NCI-H128 (cell line): Measurements from ENCODE around the gene TIGD2.

Experiments
- DNase-seq: peaks from one replicate; lab custom pipeline; 2025; ENCODE audit not compliant: unreplicated experiment; lab: John Stamatoyannopoulos, UW

TIGD2 gene

DNA sequence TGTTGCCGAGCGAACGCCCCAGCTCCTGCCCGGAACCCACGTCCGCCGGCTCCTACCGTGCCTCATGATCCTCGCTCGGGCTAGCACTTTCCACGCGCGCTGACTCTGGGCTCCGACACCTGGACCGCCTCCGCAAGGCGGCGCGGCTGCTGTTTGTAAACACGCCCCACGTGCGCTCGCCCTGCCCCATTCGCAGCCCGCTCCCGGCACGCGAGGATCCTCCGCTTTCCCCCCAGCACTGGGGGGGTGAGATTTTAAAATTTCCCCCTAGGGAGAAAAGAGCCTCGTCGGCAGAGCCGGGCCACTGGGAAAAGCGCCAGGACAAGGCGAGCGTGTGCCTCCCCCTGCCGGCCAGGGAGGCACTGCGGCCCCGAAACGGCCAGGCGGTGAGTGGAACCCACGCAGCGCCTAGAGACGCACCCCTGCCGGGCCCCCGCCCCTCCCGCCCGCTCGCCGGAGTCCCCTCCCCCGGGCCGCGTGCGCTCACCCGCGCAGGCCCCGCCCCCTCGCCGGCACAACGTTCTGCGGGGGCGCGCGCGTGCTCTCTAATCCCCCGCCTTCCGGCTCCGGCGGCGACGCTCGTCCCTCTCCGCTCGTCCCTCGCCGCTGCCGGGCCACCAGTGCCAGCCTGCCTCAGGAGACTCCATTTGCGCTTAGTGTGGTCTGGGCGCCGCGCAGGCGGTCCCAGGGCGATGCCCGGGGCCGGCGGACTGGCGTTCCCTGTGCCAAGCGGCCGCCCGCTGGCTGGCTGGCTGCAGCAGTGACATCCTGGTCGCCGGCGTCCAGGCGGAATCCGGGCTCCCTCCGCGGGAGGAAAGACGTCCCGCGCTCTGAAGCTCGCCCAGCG, at the start of gene TIGD2:
Gene TIGD2 (plus strand): TSS at position 548 of the 847 bp plus-strand sequence. CDS start 1,442 bp downstream, outside the sequence.
- DNase-seq = peak; percentile 81

DNA sequence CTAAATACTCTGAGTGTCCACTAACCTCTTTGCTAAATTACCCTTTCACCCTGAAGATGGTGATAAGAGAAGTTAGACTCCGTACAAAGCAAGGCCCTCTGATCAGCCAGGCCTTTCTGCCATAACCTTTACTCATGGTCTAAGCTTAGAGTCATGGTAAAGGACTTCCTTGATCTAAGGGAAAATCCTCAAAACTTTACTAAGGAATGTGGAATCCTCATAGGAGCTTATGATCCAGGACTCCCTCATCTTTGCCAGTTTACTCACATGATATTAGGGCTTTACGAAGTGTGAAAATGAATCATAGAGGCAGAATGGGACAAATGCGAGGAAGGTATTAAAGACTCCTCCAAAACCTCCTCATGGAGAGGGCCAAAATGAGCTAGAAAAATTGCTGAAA, 46.5 kb upstream of the TIGD2 start:
- no peak for DNase-seq

DNA sequence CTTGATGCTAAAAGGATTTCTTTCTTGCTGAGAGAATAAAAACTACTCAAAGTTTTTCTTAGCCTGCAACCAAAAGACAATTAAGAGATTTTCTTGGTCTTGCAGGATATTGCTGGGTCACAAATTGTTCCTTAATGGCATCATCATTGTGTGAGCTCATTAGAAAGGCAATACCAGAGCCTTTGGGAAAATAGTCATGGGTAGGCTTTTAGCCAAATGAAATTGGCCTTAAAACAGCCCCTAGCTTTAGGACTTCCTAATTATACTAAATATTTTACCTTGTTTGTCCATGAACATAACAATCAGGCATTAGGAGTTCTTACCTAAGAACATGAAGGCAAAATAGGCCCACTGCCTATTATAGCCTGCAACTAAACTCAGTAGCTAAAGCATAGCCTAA, 43.9 kb upstream of the TIGD2 start:
- DNase-seq = no peak

DNA sequence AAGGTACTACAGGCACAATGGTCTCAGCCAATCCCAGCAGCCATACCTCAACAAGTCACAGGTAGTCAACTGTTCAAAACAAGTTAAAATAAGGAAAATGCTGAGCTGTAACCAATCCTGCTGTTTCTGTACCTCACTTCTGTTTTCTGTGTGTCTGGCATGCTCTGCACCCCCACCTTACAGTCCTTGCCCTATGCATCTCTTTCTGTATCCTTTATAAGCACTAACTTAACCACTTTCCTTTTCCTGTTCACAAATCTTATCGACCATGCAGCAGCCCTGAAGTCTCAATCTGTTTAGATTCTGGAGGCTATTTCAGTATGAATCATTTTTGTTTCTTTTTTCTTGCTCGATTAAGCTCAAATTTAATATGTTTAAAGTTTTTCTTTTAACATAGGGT, 41.9 kb upstream of the TIGD2 start:
- no peak for DNase-seq

DNA sequence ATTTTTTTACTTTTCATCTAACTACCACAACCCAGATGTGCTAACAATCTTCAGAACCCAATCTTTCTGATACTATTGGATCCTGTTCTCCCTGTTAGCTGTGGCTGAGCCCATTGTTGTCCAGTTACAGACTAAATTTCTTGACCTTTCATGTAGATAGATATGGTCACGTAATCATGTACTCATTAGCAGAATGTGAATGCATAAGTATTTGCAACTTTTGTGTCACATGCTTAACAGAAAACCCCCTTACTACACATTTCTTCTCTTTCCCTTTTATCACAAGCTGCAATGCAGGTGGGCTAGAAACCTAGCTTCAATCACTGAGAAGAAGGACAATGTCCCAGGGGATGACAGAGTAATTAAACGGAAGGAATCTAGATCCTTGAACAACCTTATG, 41.3 kb upstream of the TIGD2 start:
- no peak for DNase-seq

DNA sequence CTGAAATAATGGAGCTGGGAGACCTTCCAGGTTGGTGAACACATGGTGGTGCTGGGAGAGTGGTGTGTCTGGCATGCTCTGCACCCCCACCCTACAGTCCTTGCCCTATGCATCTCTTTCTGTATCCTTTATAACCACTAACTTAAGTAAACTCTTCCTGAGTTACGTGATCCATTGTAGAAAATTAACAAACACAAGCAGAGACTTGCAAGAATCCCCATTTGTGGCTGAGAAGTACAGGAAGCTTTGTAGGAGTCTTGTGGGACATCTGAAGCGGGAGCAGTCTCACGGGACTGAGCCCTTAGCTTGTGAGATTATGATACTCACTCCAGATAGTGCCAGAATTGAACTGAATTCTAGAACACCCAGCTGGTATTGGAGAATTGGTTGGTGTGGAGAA, 40.0 kb upstream of the TIGD2 start:
- DNase-seq = no peak

DNA sequence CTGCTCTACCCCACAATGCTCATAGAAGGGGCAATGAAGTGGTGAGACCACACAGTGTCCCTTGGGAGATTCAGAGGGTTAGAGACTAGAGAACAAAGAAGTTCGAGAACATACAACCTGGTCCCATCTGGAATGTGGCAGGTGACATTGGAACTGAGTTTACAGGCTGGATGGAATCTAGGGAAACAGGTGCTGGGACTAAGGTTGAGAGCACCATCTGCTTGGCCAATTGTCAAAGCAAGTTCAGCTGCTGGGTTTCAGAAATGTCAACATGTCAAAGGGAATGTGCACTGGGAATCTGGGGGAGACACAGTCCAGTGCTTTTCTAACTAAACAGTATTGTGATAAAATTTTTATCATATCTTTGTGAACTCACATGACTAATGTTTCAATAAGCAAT, 38.4 kb upstream of the TIGD2 start:
- DNase-seq = no peak

DNA sequence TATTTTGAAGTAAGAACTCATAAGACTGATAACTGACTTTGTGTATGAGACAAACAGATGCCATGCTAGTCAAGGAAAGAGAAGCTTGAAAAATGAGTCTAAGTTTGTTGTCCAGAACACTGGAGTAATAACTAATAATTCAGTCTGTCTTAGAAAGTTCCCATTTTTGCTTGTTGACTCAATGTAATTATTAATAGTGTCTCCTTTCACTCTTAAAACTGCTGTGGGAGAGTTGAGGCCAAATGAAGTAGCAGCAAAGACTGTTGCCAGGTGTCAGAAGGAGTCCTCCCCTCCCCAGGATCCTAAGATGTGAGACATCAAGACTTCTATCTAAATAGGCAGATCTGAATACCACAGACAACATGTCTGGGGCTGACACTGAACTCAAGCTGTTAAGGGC, 33.6 kb upstream of the TIGD2 start:
- no peak for DNase-seq

DNA sequence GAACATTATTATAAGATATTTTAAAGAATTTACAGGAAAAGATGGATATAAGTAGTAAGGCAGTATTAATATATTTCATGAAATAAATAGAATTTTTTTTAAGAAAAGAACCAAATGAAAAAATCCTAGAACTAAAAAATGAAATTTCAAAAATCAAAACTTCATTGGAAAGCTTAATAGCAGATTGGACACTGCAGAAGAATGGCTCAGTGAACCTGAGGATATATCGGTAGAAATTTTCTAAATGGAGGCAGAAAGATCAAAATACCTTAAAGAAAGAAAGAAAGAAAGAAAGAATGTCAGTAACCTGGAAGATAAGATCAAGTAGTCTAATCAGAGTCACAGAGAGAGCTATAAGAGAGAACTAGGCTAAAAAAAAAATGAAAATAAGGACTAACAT, 33.0 kb upstream of the TIGD2 start:
- DNase-seq = no peak

DNA sequence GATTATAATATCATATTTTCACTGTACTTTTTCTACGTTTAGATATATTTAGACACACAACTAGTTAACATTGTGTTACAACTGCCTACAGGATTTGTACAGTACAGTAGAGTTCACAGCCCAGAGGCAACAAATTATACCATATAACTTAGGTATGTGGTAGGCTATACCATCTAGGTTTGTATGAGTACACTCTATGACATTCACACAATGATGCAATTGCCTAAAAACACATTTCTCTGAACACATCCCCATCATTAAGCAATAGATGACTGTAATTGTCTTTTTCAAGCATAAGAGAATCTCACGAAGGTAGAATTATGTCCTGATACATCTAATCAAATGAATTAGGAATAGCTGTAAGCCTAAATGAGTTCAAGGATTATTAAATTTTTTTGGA, 12.3 kb upstream of the TIGD2 start:
- DNase-seq = no peak

DNA sequence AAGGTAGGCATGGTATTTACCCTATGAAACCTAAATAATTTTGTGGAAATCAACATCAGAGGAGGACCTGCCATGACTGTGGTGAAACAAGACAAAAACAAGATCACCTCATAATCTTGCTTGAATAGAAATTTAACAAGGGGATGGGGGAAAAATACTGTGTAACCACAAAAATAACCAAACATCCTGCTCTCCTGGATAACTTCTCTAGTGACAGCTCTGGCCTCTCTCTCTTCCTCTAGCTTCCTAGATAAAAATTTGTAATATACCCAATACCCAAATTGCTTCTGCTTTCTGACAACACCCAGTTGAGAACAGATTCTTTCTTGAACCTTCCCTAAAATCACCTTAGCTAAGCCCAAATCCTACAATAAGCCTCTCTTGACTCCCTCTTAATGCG, 11.9 kb upstream of the TIGD2 start:
- DNase-seq = no peak

DNA sequence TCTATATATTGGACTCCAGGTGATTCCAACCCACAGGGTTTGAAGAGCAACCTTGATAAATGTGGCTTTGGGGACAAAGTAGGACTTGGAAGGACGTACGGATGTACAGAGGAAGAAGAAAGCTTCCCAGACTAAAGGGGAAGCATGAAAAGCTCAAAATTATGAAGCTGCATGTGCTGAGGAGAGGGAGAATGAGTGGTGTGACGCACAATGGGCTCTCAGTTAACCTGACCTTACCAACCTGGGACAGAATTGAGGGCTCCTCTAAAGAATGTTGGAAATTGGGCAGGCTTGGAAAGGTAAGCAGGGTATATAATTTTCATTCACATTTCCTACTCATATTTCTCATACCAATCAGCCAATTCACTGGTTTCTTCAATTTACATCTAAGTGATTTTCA, 10.5 kb upstream of the TIGD2 start:
- DNase-seq = no peak

DNA sequence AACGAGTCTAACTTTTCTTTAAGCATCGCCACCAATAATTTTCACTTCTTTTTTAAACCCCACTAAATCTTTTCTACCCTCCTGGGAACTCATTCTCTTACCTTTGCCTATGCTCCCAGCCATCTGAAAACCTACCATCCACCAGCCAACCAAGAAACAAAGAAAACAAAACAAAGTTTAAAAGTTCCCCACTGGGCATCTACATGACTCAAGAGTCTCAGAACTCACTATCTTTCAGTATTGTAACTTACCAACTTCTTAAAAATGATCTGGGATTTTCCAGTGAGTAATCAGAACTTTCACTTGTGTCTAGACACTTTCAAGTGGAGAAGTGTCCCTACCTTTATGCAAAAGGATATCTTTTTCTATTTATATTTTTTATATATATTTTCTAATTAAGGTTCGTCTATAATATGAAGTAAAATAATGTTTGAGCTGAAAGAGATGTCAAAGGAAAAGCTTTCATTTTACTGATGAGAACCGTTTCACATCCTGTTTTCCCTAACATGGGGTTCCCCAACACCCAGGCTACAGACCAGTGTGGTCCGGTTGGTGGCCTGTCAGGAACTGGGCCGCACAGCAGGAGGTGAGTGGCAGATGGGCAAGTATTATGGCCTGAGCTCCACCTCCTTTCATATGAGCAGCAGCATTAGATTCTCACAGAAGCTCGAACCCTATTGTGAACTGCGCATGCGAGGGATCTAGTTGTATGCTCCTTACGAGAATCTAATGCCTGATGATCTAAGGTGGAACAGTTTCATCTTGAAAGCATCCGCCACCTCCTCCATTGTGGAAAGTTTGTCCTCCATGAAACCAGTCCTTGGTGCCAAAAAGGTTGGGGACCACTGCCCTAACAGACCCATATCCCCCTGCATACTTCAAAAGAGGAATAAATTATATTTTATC, 9.8 kb upstream of the TIGD2 start:
- no peak for DNase-seq

DNA sequence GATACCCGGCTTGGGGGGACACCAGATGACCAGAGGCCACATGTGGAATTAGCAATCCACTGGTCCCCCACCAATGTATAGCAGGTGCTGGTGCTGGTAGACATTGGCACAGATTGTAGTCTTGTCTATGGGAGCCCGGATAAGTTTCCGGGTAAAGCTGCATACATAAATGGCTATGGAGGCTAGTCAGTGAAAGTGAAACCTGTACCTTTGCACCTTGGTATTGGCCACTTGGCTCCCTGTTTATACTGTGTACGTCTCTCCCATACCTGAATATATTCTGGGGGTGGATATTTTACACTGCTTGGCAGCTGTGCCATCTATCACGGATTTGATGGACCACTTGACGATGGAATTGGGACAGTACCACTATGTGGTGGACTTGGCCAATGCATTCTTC, 5.6 kb upstream of the TIGD2 start:
- no peak for DNase-seq

DNA sequence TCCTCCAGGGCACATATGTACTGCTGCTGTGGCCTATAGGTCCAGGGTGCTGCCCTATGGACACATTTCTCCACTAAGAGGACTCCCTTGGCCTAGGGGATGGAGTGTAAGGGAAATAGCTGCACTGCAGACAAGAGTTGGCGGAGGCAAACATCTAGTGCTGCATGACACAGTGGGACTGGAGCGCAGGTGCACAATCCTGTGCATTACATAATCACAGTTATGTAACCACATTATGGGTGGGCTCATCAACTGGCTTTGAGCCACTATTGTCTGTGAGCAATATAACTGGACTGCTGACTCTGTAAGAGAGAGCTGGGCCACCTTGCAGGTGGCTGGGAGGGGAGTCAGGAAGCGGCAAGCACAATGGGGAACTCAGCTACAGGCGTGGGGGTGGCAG, 3.2 kb upstream of the TIGD2 start:
- no peak for DNase-seq

DNA sequence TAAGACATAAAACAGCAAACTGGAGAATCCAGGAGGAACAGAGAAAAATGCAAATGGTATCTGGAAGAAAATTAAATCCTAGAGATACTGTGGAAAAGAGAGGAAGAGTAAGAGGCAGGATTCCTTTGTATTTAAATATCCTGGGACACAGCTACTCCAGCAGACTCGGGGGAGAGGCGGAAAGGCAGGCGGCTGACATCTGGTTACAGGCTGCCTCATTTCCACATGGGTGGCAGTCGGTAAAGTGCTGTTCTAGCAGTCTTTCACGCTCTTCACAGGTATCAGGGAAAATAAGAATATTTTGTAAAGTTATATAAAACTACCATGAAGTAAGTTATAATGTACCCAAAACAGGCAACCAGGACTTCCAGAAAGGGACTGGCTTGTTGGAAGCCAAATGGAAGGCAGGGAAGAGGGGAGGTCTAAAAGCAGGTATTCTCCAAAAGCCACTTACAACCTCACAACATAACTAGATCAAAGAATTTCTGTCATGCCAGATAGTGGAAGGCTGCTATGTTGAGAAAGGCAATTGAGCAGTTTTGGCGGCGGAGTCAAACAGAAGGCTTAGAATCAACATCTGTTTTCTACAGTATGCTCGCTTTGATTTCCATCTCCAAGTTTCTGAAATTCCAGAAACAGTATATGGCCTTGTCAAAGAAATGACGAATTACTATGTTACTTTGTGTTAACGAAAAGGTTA, 1.3 kb upstream of the TIGD2 start:
- no peak for DNase-seq

DNA sequence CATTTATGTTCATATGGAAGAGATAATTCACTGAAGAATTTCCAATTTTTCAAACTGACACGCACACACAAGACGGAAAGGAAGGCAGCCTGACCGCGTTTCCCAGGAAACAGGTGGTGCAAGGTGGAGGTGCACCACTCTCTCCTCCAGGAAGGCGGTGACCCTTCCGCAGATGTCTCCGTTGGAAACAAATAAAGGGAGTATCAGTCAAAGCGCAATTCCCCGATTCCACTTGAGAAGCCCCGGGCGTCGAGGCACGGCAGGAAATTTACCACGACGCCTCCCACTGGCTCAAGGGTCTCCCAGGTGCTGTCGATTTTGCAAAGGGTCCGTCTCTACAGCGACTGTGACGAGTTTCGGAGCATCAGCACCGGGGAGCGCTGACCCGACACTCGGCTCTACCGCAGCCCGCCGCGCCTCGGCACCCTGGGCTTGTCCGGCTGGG, 770 bp upstream of the TIGD2 start:
- DNase-seq = no peak

DNA sequence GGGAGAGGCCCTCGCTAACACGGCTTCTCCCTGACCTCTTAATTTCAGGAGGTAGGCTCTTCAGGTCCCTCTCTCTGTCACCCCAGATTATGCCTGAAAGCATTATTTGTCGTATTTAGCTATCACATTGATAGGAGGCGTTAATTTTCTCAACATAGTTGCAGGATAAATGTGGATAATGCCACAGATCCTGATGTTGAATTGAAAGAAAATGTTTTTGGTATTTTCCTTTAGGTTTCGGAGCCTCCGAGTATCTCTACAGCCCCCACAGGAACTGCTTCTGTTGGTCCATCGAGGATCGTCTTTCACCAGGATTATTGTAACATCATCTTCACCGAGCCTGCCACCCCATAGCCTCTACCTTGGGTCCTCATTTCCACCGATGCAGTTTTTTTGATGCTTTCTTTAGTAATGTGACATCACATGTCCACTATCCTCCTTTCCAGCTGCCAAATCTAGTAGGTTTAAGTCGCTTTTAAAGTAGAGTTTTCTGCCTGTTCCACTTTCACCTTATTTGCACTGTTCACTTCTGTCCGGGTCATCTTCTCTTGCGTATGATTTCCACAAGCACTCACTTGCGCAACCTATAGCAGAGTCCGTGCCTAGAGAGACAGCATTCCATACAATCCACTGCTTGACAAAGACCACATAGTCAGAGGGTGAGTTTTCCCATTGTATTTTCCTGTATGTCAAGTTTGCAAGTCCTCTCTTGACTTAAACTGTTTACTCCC, 665 bp downstream of the TIGD2 start:
- DNase-seq = no peak

DNA sequence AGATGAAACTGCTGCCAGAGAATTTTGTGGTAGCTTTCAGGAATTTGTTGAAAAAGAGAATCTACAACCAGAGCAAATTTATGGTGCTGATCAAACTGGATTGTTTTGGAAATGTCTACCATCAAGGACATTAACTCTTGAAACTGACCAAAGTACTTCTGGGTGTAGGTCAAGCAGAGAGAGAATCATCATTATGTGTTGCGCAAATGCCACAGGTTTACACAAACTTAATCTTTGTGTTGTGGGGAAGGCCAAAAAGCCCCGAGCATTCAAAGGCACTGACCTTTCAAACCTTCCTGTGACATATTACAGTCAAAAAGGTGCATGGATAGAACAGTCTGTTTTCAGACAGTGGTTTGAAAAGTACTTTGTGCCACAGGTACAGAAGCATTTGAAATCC, 2.1 kb downstream of the TIGD2 start:
- no peak for DNase-seq

DNA sequence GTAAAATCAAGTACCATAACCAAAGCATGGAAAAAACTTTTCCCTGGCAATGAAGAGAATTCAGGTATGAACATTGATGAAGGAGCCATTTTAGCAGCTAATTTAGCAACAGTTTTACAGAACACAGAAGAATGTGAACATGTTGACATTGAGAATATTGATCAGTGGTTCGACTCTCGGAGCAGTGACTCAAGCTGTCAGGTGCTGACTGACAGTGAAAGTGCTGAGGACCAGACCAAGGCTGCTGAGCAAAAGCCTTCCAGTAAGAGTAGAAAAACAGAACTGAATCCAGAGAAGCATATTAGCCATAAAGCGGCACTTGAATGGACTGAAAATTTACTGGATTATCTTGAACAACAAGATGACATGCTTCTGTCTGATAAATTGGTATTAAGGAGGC, 2.8 kb downstream of the TIGD2 start:
- no peak for DNase-seq

DNA sequence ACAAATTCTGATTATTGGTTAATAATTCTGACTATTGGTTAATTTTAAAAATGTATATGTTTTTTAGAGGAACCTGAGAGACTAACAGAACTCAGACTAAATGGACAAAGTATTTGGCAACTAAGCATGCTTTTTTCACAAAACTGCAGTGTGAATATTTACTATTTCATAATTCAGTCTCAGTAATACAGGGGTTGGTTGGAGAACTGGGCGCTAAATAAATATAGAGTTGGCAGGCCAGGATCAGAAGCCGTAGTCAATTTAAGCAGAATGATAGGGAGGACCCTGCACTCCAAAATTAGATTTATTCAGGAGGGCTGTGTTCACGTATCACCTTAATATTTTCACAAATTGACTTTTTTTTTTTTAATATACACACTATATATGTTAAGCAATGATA, 5.8 kb downstream of the TIGD2 start:
- DNase-seq = no peak
